SW480 (cell line): Measurements from ENCODE around the gene PSEN2.

Source experiments
- DNase-seq: peaks from one replicate; pipeline ENCODE4 v3.0.0-alpha.2; 2016; ENCODE audit warnings: low spot score

The PSEN2 gene

DNA sequence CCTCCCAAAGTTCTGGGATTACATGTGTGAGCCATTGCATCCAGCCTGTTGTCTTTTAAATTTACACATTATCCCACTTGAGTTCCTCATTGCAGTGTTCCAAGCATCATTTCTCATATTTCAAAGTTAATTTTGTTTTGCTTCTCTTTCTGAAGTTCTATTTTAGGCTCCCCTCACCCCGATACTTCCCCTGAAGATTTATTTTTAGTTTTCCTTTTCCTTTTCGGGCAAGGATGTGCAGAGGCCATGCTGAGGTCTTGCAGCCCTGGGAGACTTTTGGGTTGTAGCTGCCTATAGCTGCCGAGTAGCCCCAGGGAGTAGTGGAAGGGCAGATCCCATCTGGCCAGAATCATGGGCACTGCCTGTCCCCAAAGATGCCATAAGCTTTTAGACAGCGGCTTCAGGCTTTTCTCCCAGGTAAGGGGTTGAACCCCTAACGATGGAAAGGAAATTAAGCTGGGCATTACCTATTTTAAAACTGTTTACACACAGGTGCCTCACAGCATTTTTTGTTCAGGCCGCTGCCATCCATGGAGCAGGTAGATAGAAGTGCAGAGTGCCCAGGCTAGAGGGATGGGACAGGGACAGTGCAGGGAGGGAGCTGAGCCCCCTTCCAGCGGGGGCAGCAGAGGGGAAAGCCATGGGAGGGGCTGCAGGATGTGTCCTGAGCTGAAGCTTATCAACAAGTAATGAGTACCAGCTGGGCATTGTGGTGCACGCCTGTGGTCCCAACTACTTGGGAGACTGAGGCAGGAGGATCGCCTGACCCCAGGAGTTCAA is 15.9 kb downstream of the PSEN2 start:
- DNase-seq: no peak

DNA sequence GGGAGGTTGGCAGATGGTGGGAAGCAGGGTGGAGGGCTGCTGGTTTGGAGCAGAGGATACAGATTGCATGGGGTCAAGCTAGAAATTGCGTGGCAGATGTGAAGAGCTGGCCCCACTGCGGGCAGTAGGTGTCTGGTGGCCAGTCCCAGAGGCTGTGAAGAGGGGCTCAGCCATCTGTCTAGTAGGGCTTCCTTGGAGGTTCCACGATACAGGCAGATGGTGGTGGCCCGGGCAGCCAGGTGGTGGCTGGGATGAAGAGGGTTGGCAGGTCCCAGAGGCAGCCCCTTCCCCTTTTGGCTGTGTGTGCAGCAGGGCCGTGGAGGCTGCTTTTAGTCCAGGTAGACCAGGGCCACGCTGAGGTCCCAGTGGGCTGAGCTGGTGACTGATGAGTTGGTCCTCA is 16.6 kb downstream of the PSEN2 start:
- no peak for DNase-seq

DNA sequence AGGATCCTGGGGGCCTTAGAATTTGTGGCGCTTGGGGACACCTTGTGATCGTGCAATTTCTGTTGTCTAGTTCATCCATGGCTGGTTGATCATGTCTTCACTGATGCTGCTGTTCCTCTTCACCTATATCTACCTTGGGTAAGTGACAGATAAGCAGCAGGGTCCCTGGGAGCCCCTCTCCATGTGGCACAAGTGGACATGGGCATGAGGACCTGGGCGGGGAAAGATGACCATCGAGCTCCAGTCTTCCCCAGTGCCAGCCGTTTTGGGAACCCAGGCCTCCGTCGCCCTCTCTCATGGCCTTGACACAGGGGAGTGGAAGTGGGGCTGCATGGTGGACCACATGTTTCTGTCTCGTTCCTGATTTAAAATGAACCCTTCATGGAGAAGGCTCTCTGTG is 17.6 kb downstream of the PSEN2 start:
- no peak for DNase-seq

DNA sequence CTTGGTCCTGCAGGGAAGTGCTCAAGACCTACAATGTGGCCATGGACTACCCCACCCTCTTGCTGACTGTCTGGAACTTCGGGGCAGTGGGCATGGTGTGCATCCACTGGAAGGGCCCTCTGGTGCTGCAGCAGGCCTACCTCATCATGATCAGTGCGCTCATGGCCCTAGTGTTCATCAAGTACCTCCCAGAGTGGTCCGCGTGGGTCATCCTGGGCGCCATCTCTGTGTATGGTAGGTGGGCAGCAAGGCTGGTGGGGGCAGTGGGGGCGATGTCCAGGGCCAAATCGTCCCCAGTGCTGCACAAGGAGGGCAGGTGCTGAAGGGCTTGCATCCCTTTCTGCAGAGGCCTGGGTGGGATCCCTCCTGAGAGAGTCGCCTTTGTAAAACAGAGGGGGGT is 18.4 kb downstream of the PSEN2 start:
- DNase-seq: no peak

DNA sequence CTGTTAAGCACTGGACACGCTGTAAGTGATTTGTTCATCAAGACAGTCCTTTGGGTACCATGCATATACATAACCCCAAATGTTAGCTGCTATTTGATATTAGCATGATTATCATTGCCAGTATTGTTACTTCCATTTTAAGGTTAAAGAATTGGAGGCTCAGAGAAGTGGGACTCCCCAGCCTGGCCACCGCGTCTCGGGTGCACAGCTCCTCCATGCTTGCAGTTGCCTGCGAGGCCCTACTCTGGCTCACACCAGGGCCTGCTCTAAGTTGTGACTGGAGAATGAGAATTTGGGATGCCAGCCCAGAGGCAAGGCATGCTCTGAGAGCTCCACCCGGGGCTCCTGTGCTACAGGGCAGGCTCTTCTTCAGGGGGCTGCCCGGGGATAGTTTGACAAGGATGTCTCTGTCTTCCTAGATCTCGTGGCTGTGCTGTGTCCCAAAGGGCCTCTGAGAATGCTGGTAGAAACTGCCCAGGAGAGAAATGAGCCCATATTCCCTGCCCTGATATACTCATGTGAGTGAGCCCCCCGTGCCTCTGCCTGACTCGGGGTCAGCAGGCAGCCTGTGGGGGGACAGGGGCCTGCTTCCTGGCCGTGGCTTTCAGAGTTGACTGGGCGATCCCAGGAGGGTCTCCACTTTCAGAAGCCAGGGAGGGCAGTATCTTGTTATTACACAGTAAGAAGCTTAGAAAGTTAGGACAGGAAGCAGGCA is 19.4 kb downstream of the PSEN2 start:
- no peak for DNase-seq

DNA sequence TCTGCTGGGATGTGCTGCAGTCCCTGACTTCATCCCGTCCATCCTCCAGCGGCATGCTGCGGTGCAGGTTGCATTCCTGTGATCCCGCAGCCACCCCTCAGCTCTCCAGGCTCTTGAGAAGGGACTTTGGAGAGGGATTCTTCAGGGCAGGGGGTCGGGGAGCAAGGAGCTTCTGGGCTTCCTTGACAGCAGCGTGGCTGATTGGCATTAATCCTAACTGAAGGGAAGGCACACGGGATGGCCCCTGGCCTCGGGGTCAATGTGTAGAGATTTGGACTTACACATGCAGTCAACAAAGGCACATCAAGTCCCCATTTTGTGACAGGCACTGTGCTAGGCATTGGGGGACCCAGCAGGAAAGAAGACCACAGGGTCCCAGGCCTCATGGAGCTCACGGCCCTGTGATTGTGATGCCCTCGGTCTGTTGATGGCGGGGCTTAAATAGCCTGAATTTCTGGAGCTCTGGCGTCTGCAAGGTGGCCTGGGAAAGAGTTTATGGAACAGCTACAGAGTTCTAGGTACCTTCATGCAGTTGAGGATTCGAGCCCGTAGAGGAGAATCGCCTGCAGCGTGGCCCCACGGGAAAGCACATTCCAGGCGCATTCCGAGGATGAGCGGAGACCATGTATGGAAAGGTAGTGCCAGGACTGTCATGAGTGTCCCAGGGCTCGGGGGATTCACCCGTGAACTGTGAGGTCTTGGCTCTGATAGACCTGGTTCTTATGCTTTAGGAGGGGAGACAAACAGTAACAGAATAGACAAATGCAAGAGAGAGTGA is 20.1 kb downstream of the PSEN2 start:
- DNase-seq: no peak

DNA sequence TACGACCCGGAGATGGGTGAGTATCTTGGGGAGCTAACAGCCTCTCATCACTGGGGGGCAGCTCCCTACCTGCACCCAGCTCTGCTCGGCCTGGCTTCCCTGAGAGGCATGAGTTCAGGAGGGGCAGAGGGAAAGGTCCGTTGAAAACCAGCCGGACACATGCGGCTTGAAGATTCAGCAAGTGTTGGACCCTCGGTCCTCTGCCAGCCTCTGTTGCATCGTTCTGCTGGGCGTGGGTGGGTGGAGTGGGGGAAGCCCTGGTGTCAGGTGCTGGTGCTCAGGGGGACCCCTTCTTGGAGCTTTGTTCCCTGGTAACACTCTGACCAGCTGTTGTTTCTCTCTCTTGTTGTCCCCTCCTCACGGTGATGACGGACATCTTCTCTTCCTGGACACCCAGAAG is 20.9 kb downstream of the PSEN2 start:
- no peak for DNase-seq

DNA sequence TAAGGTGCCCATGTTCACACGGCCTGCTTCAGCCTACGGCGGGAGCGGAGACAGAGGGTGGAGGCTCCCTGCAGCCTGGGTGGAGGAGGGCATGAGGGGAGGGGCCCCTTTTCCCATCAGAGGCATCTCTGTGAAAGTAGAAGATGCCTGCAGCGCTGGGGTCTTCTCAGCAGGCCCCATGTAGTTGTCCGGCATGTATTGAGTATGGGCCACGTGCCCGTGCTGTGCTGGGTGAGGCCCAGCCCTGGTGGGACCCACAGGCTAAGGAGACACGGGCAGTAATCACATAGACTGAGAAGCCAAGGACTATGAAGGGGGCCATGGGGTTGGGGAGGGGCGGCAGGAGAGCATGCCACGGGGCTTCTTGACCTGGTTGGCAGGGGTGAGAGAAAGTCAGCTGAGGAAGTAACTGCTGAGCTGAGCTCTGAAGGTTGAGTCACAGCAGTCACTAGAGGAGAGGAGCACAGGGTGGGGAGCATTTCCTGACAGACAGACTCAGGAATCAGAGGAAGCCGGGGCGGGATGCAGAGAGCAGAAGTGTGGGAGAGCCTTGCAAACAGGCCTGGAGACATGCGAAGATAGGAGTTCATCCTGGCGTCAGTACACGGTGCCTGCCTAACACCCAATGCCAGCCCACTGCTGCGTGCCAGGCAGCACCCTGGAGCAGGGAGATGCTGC is 21.6 kb downstream of the PSEN2 start:
- DNase-seq: no peak

DNA sequence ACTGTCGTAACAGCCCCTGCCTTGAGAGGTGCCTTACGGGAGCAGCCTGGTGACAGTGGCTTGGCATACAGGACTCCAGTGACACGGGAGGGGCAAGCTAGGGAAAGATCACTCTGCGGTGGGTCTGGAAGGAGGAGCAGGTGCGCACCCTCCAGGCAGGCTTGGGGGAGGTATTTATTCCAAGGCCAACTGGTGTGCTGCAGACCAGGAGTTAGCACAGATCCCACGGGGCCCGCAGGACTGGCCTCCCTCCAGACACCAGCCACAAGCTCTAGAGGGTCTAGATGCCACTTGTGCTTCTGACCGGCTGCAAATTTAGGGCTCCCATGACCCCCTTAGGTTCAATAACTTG is 22.1 kb downstream of the PSEN2 start:
- DNase-seq: no peak

DNA sequence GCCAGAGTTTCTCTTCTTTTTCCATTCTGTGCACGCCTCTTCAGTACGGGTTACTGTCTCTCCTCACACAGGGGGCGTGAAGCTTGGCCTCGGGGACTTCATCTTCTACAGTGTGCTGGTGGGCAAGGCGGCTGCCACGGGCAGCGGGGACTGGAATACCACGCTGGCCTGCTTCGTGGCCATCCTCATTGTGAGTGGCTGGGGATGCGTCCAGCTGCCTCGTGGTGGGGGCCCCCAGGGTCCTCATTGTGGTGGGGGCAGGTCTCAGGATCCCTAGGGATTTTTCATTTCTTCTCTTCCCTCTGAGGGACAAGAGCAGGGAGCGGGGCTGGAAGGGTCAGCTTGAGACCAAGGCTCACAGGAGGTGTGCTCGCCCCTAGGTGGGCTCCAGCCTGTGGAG is 23.5 kb downstream of the PSEN2 start:
- no peak for DNase-seq

DNA sequence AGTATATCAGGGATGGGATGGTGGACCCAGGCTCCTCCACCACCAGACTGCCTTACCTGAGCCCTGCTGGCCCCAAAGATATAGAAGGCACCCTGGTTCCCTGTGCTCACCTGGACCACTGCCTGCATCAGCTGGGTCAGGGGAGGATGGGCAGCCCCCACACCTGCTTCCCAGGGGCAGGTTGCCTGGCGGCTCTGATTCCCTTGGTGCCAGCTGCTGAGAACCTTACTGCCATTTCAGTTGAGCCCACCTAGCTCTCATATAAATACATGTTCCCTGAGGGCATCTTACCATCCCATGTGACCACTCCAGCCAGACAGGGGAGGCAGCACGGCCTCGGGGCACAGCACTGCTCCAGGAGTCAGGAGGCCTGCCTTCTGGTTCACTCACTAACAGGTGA is 24.4 kb downstream of the PSEN2 start:
- no peak for DNase-seq

DNA sequence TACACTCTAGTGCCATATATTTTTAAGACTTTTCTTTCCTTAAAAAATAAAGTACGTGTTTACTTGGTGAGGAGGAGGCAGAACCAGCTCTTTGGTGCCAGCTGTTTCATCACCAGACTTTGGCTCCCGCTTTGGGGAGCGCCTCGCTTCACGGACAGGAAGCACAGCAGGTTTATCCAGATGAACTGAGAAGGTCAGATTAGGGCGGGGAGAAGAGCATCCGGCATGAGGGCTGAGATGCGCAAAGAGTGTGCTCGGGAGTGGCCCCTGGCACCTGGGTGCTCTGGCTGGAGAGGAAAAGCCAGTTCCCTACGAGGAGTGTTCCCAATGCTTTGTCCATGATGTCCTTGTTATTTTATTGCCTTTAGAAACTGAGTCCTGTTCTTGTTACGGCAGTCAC is 25.2 kb downstream of the PSEN2 start:
- no peak for DNase-seq

DNA sequence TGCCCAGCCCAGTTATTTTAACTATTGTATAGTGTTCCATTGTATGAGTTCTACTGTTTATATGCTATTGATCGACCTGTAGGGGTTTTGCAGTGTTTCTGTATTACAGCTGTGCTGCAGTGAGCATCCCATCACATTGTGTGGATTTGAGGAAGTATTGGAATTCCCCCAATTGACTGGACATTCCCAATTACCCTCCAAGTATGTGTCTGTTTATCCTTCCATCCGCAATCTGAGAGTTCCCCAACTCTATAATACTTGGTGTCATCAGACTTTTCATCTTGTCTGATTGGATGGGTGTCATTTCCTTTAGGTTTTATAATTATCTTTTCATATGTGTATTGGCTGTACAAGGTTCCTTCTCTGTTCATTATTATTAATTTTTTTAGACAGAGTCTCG is 27.8 kb downstream of the PSEN2 start:
- no peak for DNase-seq

DNA sequence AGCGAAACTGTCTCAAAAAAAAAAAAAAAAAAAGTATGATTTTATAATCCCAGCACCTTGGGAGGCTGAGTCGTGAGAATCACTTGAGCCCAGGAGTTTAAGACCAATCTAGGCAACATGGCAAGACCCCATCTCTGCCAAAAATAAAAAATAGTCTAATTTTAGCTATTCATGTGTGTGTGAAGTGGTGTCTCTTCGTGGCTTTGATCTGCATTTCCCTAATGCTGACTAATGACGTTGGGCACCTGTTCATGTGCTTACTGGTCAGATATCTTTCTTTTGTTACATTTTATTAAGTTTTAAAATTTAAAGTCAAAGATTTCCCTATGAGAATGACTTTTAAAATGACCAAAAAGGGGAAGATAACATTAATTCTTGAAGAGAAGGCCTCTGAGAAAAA is 31.0 kb downstream of the PSEN2 start:
- DNase-seq: no peak

DNA sequence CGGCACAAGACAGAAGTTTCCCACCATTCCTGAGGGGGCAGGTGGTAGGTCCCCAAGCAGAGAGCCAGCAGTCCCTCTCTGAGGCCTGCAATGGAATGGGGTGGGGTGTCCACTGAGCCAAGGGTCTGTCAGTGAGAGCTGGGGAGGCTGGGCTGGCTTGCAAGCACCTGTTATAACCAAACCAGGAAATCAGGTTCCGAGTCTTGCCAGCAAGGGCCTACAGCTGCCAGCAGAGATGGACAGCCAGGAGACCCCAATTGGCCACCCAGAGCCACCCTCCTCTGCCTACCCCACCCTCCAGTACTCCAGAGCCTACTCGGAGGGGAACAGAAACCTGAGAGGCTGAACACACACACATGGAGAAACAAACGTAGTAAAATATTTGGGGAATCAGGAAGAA is 32.2 kb downstream of the PSEN2 start:
- DNase-seq: no peak

DNA sequence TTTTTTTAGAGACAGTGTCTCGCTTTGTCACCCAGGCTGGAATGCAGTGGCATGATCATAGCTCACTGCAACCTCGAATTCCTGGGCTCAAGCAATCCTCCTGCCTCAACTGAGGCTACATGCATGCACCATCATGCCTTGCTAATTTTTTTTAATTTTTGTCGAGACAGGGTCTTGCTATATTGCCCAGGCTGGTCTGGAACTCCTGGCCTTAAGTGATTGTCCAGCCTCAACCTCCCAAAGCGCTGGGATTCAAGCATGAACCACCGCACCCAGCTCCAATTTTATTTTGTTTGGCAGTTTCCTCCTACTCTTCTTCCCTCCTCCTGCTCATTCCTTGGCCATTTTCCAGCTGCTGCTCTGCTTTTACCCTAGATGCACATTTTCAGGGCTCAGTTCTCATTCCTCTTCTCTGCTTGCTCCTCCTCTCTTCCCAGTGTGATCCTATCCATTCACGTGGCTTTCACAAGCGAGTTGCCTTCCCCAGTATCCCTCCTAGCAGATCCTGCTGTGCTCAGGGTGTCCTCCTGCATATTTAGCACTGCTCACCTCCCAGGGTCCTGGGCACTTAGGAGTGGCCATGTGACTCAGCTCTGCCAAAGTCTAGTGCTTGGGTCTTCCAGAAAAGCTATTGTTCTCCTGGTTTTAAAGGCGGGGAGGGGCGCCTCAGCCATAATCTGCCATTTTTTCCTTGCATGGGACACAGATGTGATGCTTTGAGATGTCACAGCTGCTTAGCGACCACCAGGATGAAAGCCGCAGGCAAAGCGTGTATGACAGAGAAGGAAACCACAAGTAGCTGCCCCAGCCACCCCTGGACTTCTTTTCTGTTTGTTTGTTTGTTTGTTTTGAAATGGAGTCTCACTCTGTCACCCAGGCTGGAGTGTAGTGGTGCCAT is 33.7 kb downstream of the PSEN2 start:
- no peak for DNase-seq

DNA sequence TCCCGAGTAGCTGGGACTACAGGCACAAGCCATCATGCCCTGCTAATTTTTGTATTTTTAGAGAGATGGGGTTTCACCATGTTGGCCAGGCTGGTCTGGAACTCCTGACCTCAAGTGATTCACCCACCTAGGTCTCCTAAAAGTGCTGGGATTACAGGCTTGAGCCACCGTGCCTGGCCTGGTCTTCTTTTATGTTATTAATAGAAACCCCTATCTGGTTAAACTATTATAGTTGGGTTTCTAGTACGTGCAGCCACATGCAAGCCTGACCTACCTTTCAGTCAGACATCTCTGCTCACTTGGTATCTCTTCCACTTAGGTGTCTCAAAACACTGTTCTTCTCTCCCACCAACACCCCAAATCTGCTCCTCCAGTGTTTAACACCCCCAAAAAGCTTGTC is 34.4 kb downstream of the PSEN2 start:
- DNase-seq: no peak

DNA sequence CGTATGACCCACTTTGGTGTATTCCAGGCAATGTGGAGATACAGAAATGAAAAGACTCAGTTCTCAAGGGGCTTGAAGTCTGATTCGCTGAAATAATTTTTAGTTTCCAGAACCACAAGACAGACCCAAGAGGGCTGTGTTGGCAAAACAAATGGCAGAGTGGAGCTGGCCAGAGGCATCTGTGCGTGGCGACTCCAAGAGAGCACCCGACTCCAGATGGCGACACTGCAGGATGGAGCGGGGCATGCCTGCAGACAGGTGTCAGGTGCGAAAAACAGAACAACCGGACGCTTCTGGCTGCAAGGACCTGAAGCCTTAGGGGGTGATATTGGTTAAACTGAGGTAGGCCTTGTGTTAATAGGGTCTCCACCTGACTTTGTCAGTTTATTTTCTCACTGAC is 38.0 kb downstream of the PSEN2 start:
- no peak for DNase-seq

DNA sequence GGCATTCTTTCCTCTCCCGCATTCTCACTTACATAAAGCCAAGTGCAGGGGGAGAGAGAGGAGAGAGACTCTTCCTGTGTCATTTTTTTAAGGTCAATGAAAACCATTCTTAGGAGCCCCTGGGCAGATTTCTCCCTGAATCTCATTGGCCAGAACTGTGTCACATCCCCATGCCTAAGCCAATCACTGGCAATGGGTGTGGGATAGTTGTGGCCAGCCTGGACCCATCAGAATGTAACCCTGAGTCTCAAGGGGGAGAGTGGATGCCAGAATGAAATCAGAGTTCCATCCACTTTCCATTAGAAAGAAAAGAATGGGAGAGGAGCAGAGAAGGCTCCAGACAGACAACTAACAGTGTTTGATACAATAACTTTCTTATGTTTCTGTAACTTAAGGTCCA is 38.5 kb downstream of the PSEN2 start:
- no peak for DNase-seq

DNA sequence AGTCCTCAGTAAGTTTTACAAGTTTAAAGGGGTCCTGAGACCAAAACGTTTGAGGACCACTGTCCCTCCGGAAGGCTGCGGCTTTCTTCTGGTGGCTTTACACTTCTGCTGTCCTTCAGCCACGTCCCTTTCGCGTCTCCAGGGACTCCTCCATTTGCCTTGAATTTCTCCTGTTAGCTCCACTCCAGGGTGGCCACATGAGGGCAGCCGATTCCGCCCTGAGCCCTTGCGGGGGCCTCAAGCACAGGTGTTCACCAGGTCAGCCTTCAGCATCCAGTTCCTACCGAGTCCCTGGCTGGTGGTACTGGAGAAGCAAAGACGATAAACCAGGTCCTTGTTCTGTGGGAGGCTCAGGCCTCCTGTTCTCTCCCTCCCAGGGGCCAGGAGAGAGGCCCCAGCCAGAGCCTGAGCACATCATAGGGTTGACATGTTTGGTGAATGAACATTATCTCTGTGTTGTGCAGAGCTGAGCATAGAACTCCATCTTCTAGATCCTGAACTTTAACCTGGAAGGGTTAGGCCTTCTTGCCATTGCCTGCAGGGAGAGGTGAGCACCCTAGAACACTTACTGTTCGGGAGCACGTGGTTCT is 42.3 kb downstream of the PSEN2 start:
- peak; percentile 73 for DNase-seq

DNA sequence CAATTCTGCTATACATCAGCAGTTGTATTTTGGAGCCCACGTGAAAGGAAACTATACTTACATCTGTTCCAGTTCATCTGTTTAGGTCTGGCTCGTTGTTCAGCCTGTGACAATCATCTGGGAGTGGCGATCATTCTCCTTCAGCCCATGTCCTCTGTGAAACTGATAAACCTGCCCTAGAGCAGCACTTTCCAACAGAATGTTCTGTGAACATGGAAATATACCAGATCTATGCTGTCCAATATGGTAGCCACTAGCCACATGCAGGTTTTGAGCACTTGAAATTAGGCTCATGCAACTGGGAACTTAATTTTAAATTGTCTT is 45.2 kb downstream of the PSEN2 start:
- DNase-seq: no peak
